ENCODE results near the gene PLPP7. TPM values are rescaled to one million over a fixed set of nuclear protein-coding genes. Genes with fewer than 3 reads are reported as not detected.

PLPP7 gene
- total RNA-seq, 1 experiment from 2014 or later, result 0.19 TPM

- no peak for DNase-seq (ENCODE audit: low spot score)
Observed at GRCh38 chr9:131303381-131304321, 14.1 kb downstream of the PLPP7 start.

- peak; percentile 33 for DNase-seq (ENCODE audit: low spot score)
Observed at GRCh38 chr9:131304676-131305355, 15.3 kb downstream of the PLPP7 start.

- DNase-seq (ENCODE audit: low spot score), result no peak
Observed at GRCh38 chr9:131306397-131307004, 17.0 kb downstream of the PLPP7 start.

- no peak for DNase-seq (ENCODE audit: low spot score)
Observed at GRCh38 chr9:131307974-131308373, 18.5 kb downstream of the PLPP7 start.

GRCh38 chr9:131308452-131308851 lies 18.9 kb downstream of the PLPP7 start:
- no peak for DNase-seq (ENCODE audit: low spot score)

GRCh38 chr9:131308906-131309529 lies 19.5 kb downstream of the PLPP7 start:
- no peak for DNase-seq (ENCODE audit: low spot score)

GRCh38 chr9:131309530-131310276 lies 20.2 kb downstream of the PLPP7 start:
- DNase-seq (ENCODE audit: low spot score), result no peak

GRCh38 chr9:131310833-131311554 lies 21.5 kb downstream of the PLPP7 start:
- no peak for DNase-seq (ENCODE audit: low spot score)

GRCh38 chr9:131312246-131312645 lies 22.7 kb downstream of the PLPP7 start:
- no peak for DNase-seq (ENCODE audit: low spot score)

GRCh38 chr9:131312822-131313770 lies 23.6 kb downstream of the PLPP7 start:
- no peak for DNase-seq (ENCODE audit: low spot score)

- DNase-seq (ENCODE audit: low spot score), result no peak
Observed at GRCh38 chr9:131318231-131319085, 28.9 kb downstream of the PLPP7 start.

- no peak for DNase-seq (ENCODE audit: low spot score)
Observed at GRCh38 chr9:131319486-131319885, 30.0 kb downstream of the PLPP7 start.

GRCh38 chr9:131320031-131320685 lies 30.6 kb downstream of the PLPP7 start:
- DNase-seq (ENCODE audit: low spot score), result no peak

- no peak for DNase-seq (ENCODE audit: low spot score)
Observed at GRCh38 chr9:131323629-131324028, 34.1 kb downstream of the PLPP7 start.

- DNase-seq (ENCODE audit: low spot score), result no peak
Observed at GRCh38 chr9:131324736-131325679, 35.5 kb downstream of the PLPP7 start.

- no peak for DNase-seq (ENCODE audit: low spot score)
Observed at GRCh38 chr9:131329241-131329641, 39.7 kb downstream of the PLPP7 start.
